HS-27A (cell line): ENCODE data around the gene TLE5.
"Not testable (repeated sequence)": the region's sequence is repeated elsewhere in the genome, so short reads cannot be mapped to it uniquely, and the experiment has no call there.

Experiments used
- DNase-seq: peaks from one replicate; pipeline ENCODE4 v3.0.0-alpha.2; 2012; ENCODE audit warnings: low read depth, missing footprints

The TLE5 gene

GRCh38 chr19:3045191-3045590, 17.1 kb downstream of the TLE5 start:
- no peak for DNase-seq

- DNase-seq, result no peak
Measured at GRCh38 chr19:3042621-3043267, 19.6 kb downstream of the TLE5 start.

DNA sequence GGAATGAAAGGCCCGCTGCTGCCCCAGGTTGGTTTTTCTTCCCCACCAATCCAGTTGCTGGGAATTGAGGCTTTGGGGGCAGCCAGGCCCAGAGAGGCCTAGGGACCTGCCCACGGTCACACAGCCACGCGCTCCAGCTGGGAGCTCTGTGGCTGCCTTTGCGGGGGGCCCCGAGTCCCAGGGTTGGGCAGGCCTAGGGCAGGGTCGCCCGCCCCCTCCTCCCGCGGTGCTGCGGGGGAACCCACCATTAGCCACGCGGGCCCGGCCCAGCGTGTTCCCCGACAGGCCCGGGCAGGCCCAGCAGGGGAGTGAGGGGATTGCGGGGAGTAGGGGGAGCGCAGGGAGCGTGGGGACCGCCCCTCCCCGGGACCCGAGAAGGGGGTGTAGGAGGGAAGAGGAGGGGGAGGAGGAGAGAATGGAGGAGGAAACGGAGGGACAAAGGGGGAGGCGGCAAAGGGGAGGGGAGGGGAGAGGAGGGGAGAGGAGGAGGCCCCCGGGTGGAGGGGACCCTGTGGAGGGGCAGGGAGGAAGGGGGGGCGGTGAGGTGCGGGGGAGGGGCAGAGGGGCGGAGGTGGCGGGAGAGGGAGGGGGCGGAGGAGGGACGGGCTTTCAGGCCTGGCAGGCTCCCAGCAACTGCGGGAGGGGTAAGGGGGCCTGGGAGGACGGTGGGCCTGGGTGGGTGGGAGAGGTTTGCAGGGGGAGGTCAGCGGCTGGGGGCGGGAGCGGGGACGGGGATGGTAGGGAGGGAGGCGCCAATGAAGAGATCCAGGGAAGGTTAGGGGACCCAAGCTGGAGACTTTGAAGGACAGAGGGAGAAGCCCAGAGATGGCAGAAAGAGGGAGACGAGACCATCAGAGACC, 20.3 kb downstream of the TLE5 start:
- no peak for DNase-seq

GRCh38 chr19:3041327-3041726, 21.0 kb downstream of the TLE5 start:
- no peak for DNase-seq

DNA sequence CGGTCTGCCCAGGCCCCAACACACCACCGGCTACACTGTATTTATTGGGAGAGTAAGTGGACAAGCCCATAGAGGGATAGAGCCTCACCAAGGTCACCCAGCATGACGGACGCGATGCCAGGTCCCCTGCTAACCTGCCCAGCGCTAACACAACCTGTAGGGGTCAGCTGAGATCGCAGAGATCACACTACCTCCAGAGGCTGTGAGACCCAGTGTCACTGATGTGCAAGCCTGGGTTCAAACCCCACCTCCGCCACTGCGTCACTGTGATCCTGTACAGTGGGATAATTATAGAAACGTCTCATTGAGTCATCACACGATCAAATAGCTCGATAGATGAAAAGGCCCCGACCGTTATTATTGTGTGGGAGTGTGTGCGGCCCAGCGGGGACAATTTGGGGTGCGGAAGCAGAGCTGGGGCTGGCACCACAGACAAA, 22.6 kb downstream of the TLE5 start:
- DNase-seq, result no peak

- DNase-seq, result no peak
Measured at GRCh38 chr19:3039125-3039524, 23.2 kb downstream of the TLE5 start.

DNA sequence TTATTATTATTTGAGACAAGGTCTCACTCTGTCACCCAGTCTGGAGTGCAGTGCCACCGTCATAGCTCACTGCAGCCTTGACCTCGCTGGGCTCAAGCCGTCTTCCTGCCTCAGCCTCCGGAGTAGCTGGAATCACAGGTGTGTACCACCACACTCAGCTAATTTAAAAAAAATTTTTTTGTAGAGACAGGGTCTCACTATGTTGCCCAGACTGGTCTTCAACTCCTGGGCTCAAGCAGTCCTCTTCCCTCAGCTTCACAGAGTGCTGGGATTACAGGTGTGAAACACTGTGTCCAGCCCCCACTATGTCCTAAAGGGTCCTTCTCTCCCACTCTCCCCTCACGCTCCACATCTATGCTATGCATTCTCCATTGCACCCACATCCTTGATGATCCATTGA, 24.1 kb downstream of the TLE5 start:
- no peak for DNase-seq

GRCh38 chr19:3036977-3037544, 25.2 kb downstream of the TLE5 start:
- DNase-seq, result not testable (repeated sequence)

- peak; percentile 54 for DNase-seq
Measured at GRCh38 chr19:3036119-3036976, 25.9 kb downstream of the TLE5 start.

- DNase-seq, result peak; percentile 96
Measured at GRCh38 chr19:3035542-3036118, 26.7 kb downstream of the TLE5 start.

- DNase-seq, result no peak
Measured at GRCh38 chr19:3034656-3035541, 27.4 kb downstream of the TLE5 start.

- no peak for DNase-seq
Measured at GRCh38 chr19:3034406-3034655, 28.0 kb downstream of the TLE5 start.

DNA sequence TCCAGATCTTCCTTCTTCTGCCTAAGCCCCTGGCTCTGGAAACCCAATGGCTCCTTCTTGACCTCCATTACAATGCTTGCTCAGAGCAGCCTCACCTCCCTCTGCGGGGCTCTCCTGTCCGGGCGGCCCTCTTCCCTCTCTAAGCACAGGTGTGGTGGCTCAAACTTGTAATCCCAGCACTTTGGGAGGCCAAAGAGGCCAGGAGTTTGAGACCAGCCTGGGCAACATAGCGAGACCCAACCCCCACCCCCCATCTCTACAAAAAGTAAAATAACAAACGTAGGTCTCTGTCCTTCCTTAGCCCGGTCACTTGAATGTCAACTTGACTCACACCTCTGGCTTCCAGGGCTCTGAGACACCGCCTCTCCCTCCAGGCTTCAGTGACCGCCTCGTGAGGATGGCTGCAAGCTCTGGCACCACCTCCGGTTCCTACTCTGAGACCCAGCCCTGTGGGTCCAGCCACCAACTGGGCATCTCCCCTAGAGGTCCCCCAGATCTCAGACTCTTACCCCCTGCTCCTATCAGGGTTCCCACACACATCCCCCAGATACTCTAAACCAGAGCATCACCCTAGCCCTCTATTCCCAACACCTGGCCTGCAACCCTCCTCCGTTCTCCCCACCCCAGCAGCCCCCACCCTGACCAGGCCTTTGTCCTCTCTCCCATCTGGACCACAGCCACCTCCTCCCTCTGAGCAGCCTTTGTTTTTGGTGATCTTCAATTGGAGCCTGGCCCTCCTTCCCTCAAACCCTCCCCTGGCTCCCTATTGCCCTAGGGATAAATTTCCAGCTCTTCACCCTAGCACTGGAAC, 28.5 kb downstream of the TLE5 start:
- no peak for DNase-seq

DNA sequence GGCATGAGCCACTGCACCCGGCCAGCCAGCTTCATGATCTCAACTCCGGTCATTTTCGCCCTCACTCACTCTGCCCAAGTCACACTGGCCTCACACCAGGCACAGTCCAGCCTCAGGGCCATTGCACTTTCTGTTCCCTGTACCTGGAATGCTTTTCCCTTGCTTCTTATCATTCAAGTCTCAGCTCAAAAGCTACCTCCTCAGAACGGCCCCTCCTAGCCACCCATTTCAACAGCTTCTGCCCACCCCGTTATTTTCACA, 30.8 kb downstream of the TLE5 start:
- DNase-seq, result no peak

- no peak for DNase-seq
Measured at GRCh38 chr19:3029065-3029923, 33.0 kb downstream of the TLE5 start, which contains the start of gene TLE2. Gene TLE2, minus strand, starts transcription at chr19:3029280. Its CDS starts 376 bp downstream, at chr19:3028904.

DNA sequence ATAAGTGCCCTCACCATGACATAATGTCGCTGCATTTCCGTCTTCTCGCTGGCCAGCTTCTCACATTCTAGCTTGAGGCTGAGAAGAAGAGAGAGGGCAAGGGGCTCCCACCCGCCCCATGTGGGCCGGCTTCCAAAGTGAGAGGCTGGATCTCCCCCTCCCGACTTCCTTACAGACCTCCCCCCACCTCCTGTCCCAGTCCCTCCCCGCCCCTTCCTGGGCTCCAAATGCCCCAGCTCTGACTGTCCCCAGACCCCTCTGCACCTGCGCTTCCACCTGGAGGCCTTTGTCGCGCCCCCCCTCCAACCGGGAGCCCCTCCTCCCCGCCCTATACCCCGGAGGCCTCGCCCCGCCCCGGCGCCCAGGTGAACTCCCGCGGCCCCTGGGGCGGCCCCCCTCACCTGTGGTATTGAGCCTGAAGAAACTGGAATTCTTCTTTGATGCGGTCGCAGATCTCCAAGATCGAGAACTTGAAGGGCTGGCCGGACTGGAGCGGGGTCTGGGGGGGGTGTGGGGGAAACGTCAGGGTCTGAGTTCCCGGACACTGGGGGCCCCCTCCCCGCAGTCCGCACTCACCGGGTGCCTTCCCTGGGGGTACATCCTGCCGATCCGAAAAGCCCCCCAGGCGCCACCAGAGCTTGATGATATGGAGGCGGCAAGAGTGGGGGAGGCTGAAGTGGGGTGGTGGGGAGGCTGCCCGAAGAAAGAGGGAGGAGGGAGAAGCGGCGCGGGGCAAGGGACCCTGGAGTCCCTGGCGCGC, 33.8 kb downstream of the TLE5 start:
- DNase-seq, result no peak

DNA sequence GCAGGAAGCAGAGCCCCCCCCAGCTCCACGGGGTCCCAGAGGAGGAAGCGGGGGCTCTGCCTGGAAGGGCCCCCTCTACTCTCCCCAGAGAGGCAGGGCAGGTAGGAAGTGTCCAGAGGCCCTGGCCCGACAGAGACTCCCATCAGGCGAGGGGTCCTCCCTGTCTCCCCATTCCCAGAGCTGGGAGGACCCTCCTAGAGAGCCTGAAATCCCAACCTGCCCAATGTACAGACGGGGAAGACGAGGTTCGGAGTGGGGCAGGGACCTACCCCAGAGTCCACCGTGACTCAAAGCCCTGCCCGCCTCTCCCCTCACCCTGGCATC, 34.4 kb downstream of the TLE5 start:
- no peak for DNase-seq

DNA sequence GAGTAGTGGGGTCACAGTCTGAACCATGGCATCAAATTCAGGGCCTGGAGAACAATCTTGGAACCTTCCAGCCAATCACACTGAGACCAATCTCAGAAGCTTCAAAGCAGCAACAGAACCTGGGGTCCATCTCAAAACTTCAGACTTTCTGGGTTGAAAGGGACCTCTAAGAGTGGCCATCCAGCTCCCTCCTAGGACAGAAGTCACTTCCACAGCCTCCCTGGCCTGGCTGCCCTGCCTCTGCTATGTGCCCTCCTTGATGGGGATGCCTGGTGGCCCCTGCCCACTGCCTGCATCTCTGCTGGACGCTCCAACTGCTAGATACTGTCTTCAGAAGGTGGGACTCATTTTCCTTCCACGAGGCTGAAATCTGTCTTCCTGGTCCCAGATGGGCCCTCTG, 35.0 kb downstream of the TLE5 start:
- DNase-seq, result no peak

DNA sequence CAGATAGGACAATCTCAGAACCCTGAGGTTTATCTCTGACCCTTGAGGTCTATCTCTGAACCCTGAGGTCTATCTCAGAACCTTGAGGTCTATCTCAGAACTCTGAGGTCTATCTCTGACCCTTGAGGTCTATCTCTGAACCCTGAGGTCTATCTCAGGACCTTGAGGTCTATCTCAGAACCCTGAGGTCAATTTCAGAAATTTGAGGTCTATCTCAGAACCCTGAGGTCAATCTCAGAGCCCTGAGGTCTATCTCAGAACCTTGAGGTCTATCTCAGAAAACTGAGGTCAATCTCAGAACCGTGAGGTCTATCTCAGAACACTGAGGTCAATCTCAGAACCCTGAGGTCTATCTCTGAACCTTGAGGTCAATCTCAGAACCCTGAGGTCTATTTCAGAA, 35.5 kb downstream of the TLE5 start:
- no peak for DNase-seq
